GM19193 (cell line): ENCODE results near the gene CAND2.

Experiments
- POLR2A ChIP-seq: IDR thresholded peaks from 4 replicates; pipeline ENCODE4 v1.6.1; 2011; ENCODE audit not compliant: insufficient read depth, insufficient read length; ENCODE audit errors: extremely low read depth

The CAND2 gene

GRCh38 chr3:12759693-12760565, 36.6 kb upstream of the CAND2 start:
- TF ChIP-seq POLR2A = no peak

GRCh38 chr3:12764171-12764776, 32.2 kb upstream of the CAND2 start:
- no peak for TF ChIP-seq POLR2A

- TF ChIP-seq POLR2A = no peak
Measured at GRCh38 chr3:12766541-12766940, 29.9 kb upstream of the CAND2 start.

- TF ChIP-seq POLR2A = no peak
Measured at GRCh38 chr3:12768579-12769527, 27.6 kb upstream of the CAND2 start.

- TF ChIP-seq POLR2A = no peak
Measured at GRCh38 chr3:12769761-12770160, 26.7 kb upstream of the CAND2 start.

- TF ChIP-seq POLR2A = no peak
Measured at GRCh38 chr3:12771236-12771635, 25.2 kb upstream of the CAND2 start.

- no peak for TF ChIP-seq POLR2A
Measured at GRCh38 chr3:12772462-12772861, 24.0 kb upstream of the CAND2 start.

GRCh38 chr3:12773030-12773709, 23.3 kb upstream of the CAND2 start:
- TF ChIP-seq POLR2A = no peak

- TF ChIP-seq POLR2A = no peak
Measured at GRCh38 chr3:12773710-12774086, 22.8 kb upstream of the CAND2 start.

GRCh38 chr3:12774619-12775018, 21.9 kb upstream of the CAND2 start:
- no peak for TF ChIP-seq POLR2A

- no peak for TF ChIP-seq POLR2A
Measured at GRCh38 chr3:12775226-12775625, 21.3 kb upstream of the CAND2 start.

- no peak for TF ChIP-seq POLR2A
Measured at GRCh38 chr3:12777171-12777570, 19.3 kb upstream of the CAND2 start.

- no peak for TF ChIP-seq POLR2A
Measured at GRCh38 chr3:12780751-12781150, 15.7 kb upstream of the CAND2 start.

GRCh38 chr3:12782172-12782815, 14.2 kb upstream of the CAND2 start:
- no peak for TF ChIP-seq POLR2A
